Measurements from ENCODE around the gene UBA1. TPM values are rescaled to one million over a fixed set of nuclear protein-coding genes. Genes with fewer than 3 reads are reported as not detected.

UBA1 gene
- total and polyA plus RNA-seq, 2 of the 13 experiments (the other 11 are each of a cell fraction or from before 2014, with no cell fraction given): 93.3 to 129 TPM

DNA sequence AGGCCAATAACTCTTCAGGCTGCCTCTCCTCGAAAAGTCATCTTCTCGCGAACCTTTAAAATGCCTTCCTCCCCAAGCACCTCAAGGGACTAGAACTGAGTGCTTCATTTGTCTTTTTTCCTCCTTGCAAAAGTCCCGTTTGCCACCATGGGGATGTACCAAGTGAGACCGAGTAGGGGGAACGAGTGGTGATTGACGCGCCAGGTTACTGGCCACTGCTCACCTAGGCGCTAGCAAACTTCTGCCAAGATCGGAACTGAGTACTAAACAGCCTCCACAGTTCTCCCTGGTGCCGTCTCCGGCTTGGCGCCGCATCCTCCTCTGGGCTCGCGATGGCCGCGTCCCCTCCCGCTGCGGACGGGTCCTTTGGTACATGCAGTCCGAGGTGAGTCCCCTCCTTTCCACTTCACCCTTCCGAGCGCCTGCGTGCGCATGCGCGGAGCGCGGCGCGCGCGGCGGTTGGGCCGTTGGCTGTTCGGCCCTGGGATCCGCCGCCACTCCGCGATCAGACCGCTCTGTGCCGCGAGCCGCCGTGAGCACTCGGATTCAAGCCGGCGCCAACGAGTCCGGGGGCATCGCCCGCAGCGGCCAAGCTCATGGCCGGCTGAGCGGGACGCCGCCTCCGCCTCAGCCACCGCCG, 24.8 kb downstream of the UBA1 start, which contains the start of gene CDK16 (continued):
- TF ChIP-seq, protein P1, sequence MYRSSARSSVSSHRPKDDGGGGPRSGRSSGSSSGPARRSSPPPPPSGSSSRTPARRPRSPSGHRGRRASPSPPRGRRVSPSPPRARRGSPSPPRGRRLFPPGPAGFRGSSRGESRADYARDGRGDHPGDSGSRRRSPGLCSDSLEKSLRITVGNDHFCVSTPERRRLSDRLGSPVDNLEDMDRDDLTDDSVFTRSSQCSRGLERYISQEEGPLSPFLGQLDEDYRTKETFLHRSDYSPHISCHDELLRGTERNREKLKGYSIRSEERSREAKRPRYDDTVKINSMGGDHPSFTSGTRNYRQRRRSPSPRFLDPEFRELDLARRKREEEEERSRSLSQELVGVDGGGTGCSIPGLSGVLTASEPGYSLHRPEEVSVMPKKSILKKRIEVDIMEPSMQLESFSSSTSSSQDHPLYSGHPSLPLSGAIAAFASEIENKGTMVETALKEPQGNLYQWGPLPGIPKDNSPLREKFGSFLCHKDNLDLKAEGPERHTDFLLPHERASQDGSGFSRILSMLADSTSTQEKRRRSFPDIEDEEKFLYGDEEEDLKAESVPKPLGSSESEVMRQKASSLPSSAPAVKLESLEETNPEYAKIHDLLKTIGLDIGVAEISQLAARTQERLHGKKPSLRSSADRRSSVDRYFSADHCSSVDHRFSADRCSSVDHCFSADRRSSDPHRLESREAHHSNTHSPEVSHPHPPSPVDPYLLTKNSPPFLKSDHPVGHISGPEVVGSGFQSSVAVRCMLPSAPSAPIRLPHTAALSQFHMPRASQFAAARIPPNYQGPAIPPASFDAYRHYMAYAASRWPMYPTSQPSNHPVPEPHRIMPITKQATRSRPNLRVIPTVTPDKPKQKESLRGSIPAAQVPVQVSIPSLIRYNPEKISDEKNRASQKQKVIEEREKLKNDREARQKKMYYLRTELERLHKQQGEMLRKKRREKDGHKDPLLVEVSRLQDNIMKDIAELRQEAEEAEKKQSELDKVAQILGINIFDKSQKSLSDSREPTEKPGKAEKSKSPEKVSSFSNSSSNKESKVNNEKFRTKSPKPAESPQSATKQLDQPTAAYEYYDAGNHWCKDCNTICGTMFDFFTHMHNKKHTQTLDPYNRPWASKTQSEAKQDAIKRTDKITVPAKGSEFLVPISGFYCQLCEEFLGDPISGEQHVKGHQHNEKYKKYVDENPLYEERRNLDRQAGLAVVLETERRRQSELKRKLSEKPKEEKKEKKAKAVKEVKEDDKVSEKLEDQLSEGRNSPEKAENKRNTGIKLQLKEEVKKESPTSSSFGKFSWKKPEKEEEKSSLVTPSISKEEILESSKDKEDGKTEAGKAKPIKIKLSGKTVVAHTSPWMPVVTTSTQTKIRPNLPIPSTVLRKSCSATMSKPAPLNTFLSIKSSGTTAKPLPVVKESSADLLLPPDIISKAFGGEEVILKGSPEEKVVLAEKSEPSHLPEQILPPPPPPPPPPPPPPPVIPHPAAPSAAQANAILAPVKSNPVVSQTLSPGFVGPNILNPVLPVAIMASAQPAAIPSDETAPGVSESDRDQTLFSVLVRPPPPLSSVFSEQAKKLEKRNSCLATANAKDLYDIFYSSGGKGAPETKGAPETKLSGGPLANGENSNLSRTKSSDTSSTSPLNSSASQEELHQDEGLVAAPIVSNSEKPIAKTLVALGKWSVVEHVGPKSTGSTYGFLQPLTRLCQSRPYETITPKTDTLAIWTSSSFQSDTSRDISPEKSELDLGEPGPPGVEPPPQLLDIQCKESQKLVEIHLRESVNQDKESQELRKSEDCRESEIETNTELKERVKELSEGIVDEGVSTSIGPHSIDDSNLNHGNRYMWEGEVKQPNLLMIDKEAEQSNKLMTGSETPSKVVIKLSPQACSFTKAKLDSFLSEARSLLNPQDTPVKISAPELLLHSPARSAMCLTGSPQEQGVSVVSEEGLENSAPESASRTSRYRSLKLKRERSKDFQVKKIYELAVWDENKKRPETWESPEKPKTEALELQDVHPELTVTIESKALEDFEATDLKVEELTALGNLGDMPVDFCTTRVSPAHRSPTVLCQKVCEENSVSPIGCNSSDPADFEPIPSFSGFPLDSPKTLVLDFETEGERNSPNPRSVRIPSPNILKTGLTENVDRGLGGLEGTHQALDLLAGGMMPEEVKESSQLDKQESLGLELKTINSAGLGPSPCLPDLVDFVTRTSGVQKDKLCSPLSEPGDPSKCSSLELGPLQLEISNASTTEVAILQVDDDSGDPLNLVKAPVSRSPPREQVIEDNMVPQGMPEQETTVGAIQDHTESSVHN (CRISPR knock-in tag; IDR thresholded peaks at IDR 0.05): no peak
- TF ChIP-seq REPIN1 (CRISPR knock-in tag; IDR thresholded peaks at IDR 0.05; ENCODE audit: borderline replicate concordance, low read depth) (no peak), TCF12 (IDR thresholded peaks at IDR 0.05) (no peak), TCF12 (CRISPR knock-in tag; IDR thresholded peaks at IDR 0.05) (no peak), KMT2A (CRISPR knock-in tag; IDR thresholded peaks at IDR 0.05) (no peak), HNRNPUL1 (IDR thresholded peaks at IDR 0.05; ENCODE audit: low read depth, low read length) (no peak), ZNF432 (CRISPR knock-in tag; IDR thresholded peaks at IDR 0.05; ENCODE audit: borderline replicate concordance) (no peak), SRSF9 (IDR thresholded peaks at IDR 0.05; ENCODE audit: borderline replicate concordance, insufficient read depth, low read depth, low read length, poor library complexity, severe bottlenecking) (no peak), POLR2AphosphoS5 (IDR thresholded peaks at IDR 0.05; ENCODE audit: low read depth, low read length) (peak; percentile 39; the same call in 1 of the 2 replicates), DNMT3B (CRISPR knock-in tag; conservative IDR thresholded peaks at IDR 0.05) (no peak), ZEB1 (IDR thresholded peaks at IDR 0.05; ENCODE audit: insufficient replicate concordance, low read depth) (no peak), JUND (CRISPR knock-in tag; IDR thresholded peaks at IDR 0.05) (no peak), ZNF577 (CRISPR knock-in tag; IDR thresholded peaks at IDR 0.05; ENCODE audit: borderline replicate concordance, low read depth) (no peak), ZNF446 (CRISPR knock-in tag; IDR thresholded peaks at IDR 0.05) (no peak)
- TF ChIP-seq, protein P2, sequence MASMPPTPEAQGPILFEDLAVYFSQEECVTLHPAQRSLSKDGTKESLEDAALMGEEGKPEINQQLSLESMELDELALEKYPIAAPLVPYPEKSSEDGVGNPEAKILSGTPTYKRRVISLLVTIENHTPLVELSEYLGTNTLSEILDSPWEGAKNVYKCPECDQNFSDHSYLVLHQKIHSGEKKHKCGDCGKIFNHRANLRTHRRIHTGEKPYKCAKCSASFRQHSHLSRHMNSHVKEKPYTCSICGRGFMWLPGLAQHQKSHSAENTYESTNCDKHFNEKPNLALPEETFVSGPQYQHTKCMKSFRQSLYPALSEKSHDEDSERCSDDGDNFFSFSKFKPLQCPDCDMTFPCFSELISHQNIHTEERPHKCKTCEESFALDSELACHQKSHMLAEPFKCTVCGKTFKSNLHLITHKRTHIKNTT (CRISPR knock-in tag; IDR thresholded peaks at IDR 0.05): no peak
- TF ChIP-seq, protein P3, sequence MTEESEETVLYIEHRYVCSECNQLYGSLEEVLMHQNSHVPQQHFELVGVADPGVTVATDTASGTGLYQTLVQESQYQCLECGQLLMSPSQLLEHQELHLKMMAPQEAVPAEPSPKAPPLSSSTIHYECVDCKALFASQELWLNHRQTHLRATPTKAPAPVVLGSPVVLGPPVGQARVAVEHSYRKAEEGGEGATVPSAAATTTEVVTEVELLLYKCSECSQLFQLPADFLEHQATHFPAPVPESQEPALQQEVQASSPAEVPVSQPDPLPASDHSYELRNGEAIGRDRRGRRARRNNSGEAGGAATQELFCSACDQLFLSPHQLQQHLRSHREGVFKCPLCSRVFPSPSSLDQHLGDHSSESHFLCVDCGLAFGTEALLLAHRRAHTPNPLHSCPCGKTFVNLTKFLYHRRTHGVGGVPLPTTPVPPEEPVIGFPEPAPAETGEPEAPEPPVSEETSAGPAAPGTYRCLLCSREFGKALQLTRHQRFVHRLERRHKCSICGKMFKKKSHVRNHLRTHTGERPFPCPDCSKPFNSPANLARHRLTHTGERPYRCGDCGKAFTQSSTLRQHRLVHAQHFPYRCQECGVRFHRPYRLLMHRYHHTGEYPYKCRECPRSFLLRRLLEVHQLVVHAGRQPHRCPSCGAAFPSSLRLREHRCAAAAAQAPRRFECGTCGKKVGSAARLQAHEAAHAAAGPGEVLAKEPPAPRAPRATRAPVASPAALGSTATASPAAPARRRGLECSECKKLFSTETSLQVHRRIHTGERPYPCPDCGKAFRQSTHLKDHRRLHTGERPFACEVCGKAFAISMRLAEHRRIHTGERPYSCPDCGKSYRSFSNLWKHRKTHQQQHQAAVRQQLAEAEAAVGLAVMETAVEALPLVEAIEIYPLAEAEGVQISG (CRISPR knock-in tag; IDR thresholded peaks at IDR 0.05): peak; percentile 46; the same call in 1 of the 2 replicates
- TF ChIP-seq, protein P4, sequence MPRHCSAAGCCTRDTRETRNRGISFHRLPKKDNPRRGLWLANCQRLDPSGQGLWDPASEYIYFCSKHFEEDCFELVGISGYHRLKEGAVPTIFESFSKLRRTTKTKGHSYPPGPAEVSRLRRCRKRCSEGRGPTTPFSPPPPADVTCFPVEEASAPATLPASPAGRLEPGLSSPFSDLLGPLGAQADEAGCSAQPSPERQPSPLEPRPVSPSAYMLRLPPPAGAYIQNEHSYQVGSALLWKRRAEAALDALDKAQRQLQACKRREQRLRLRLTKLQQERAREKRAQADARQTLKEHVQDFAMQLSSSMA (CRISPR knock-in tag; IDR thresholded peaks at IDR 0.05): no peak
